Retina (tissue), 1 donor: ENCODE measurements around the gene CEMIP.
"Not testable (repeated sequence)": the region's sequence is repeated elsewhere in the genome, so short reads cannot be mapped to it uniquely, and the experiment has no call there.

ENCODE experiments used
- DNase-seq: peaks from one replicate; pipeline ENCODE4 v3.0.0-alpha.2; 2016

Gene CEMIP

GRCh38 chr15:80932989-80933388, 153.8 kb downstream of the CEMIP start:
- no peak for DNase-seq

DNA sequence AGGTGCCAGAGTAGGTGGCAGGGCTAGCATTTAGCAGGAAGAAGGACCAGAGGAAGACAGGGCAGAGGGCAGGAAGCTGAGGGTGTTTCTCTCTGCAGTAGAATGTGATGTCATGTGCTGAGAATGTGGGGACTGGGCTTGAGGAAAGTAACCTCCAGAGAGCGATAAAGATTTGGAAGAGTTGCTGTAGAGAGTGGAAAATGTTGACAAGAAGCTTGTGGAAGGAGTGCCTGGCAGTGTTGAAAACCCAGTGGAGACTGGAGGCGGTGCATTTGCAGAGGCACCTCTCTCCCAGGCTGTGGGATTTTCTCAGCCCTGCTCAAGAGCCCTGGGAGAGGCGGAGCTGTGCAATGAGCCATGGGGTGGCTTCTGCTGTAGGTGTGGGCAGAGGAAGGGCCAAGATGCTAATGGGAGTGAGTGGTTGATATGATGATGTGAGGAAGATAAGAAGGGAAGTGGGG, 155.6 kb downstream of the CEMIP start:
- no peak for DNase-seq

- no peak for DNase-seq
Observed at GRCh38 chr15:80936288-80937078, 157.3 kb downstream of the CEMIP start.

DNA sequence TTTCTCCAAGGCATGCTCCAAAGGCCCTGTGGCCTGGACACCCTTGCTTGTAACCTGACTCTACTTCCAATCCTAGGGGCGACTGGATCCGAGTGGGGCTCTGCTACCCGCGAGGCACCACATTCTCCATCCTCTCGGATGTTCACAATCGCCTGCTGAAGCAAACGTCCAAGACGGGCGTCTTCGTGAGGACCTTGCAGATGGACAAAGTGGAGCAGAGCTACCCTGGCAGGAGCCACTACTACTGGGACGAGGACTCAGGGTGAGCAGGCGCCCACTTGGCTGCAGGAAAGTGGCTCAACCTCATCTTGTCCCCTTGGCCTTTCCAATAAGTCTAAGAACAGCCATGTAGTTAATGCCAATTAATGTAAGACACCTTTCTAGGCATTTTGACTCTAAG, 158.5 kb downstream of the CEMIP start:
- DNase-seq, result no peak

- DNase-seq, result no peak
Observed at GRCh38 chr15:80939216-80939615, 160.0 kb downstream of the CEMIP start.

GRCh38 chr15:80940331-80940730, 161.2 kb downstream of the CEMIP start:
- no peak for DNase-seq

- DNase-seq, result no peak
Observed at GRCh38 chr15:80940851-80941250, 161.7 kb downstream of the CEMIP start.

GRCh38 chr15:80942266-80942665, 163.1 kb downstream of the CEMIP start:
- no peak for DNase-seq

GRCh38 chr15:80942746-80943565, 163.8 kb downstream of the CEMIP start:
- DNase-seq, result no peak

GRCh38 chr15:80944818-80945217, 165.6 kb downstream of the CEMIP start:
- DNase-seq, result no peak

DNA sequence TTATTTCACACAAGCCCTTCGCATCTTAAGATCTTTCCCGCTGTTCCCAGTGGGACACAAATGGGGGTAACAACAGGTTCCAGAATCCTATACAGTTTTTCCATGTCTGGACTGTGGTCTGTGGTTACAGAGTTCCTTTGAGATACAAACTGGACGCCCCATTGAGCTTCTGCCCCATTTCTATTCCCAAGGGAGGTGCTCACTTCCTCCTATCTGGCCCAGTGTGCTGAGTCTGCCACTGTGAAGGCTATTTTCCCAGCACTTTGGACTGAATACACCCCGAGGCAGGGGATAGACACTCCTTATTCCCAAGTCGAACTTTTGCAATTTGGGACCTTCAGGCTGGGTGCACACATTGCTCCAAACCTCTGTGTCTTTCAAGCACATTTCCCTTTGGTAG, 166.4 kb downstream of the CEMIP start:
- no peak for DNase-seq

GRCh38 chr15:80946576-80946975, 167.4 kb downstream of the CEMIP start:
- no peak for DNase-seq

- DNase-seq, result no peak
Observed at GRCh38 chr15:80948651-80949292, 169.6 kb downstream of the CEMIP start.

DNA sequence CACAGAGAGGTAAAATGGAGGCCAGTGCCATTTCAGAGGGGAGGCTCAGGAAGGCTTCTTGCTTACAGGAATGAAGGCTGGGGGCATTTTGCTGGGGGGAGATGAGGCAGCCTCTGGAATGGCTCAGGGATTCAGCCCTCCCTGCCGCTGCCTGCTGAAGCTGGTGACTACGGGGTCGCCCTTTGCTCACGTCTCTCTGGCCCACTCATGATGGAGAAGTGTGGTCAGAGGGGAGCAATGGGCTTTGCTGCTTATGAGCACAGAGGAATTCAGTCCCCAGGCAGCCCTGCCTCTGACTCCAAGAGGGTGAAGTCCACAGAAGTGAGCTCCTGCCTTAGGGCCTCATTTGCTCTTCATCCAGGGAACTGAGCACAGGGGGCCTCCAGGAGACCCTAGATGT, 170.6 kb downstream of the CEMIP start:
- no peak for DNase-seq

GRCh38 chr15:80950291-80951078, 171.3 kb downstream of the CEMIP start:
- DNase-seq, result no peak

DNA sequence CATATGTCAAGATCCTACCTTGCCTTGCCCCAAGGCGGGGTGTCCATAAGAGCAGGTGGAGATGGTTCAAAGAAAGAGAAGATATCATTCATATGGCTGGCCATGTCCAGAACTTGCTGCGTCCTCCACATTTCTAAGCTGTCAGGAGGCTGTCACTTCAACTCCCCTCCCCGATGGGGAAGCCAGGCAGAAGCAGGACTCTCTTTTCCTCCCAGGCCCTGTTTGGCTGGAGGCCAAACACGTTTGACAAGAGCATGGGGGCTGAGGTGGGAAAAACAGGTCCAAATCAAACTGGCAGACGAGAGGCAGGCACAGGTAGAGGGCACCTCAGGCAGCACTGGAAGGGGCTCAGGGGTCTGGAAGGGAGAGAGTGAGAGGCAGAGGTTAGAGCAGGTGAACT, 172.8 kb downstream of the CEMIP start:
- no peak for DNase-seq

DNA sequence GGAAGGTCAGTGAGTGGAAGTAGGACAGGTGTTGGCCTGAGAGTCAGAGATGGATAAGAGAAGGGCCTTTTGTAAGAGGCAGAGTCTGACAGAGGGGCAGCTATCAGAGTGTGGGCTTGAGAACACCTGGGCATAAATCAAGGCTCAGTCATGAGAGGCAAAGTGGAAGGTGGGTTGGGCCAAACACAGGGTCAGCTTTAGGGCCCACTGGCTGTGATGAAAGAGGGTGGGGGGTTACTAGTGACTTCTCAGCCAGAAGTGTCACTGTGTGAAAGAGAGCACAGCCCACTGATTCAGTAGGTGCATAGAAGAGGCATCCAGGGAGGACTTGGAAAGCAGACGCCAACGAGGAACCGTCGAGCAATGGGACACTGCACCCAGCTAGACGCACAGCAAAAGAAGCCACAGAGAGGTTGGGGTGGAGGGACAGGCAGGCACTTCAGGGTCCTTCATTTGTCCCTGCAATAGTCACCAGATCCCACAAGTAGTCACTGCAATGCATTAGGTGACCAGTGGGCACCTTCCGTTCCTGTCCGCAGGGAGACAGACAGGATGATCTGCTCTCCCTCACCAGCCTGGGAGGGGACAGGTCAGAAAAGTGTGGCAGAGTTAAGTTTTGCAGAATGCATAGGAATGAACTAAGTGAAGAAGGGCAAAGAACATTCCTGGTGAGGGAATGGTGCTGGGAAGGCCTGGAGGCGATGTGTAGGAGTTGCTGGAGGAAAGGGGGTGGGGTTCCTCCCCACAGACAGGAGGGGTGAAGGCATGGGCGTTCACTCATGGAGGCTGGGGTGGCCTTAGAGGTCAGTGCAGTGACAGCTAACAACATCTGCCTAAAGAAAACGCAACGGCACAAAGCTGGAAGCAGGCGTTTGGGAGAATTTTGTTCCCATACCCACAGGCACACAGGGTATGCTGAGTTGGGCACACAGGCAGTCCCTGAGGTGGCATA, 174.1 kb downstream of the CEMIP start:
- no peak for DNase-seq

DNA sequence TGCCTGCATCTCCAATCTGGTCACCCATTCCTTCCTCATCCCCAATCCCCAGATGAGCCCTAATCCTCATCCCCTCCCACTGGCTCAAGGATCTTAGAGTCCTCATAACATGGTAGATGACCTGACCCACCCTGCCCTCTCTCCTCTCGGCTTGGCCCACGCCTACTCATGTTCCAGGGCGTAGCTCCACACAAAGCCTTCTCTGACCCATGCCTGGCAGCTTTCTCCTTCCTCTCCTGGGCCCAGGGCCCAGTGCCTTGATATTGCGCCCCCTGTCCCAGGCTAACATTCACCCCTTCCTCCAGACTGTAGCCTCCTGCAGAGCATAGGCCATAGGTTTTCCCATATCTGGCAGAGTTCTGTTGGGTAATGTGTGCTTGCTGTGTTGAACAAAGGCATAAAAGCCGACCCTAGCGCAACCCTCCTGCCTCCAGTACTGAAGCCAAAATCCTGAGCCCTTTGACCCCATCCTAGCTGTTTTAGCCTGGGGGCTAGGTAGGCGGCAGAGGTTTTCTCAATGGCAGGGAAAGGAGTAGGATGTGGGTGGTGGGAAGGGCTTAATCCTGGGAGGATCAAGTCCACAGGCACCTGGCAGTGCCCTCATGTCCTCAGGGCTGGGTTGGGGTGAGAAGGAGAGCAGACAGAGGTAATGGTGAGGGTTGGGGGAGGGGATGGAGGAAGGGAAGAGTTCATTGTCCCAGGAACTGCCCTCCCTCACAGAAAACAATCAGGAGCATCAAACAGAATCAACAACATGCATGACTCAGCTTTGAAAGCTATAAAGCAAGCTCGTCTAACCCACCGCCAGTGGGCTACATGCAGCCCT, 175.0 kb downstream of the CEMIP start:
- DNase-seq, result no peak

- not testable (repeated sequence) for DNase-seq
Observed at GRCh38 chr15:80955571-80956452, 176.6 kb downstream of the CEMIP start.

- no peak for DNase-seq
Observed at GRCh38 chr15:80957556-80957955, 178.4 kb downstream of the CEMIP start.
